Mucosa of gallbladder (tissue), 1 donor: ENCODE measurements around the gene PERCC1. TPM values are rescaled to one million over a fixed set of nuclear protein-coding genes. Genes with fewer than 3 reads are reported as not detected.
A peak's percentile ranks its signal among the peaks of the same experiment; 100 is the strongest.

Experiments
- DNase-seq: peaks from one replicate; pipeline ENCODE4 v3.0.0-alpha.2; 2020; ENCODE audit warnings: low spot score
- total RNA-seq: library from RNA; stranded (reverse); gene quantifications from one replicate; pipeline ENCODE4 v1.2.1, GENCODE V29; 2021
- donor health status: DM: no; HTN: no; CAD: no.

The PERCC1 gene
- not detected for total RNA-seq

DNA sequence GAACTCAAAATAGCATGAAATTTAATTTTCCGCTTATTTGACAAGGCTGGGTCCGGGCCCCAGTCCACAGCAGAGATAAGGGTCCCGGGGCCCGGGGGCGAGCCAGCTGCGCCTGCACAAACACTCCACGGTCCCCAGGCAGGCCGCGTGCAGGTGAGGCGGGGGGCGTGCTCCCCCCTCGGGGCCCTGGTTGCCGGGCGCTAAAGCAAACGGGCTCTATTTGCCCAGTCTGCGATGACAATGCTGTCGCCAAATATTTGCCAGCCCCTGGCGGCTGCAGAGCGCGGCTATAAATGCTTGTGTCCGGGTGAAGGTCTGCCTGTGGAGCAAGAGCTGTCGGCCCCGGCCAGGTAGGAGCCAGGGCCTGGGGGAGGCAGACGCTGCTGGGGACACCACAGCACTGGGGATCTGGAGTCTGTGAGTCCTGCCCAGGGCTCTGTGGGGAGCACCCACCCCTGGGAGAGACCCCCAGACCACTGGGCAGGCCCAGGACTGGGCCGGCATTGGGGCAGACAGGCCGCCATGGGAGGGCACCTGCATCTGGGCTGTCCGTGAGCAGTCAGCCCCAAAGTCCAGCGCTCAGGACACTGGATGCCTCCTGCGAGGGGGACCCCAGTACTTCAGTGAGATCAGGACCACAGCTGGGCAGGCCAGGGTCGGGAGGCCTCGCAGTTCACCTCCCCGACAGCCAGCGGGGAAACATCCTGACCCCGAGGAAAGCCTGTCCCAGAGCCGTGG, at the start of gene PERCC1:
Gene PERCC1 (plus strand): TSS at position 320 of the 738 bp plus-strand sequence. CDS start 1,516 bp downstream, outside the sequence.
- DNase-seq = no peak

GRCh38 chr16:1381612-1382406, 49.1 kb upstream of the PERCC1 start:
- no peak for DNase-seq

- no peak for DNase-seq
Measured at GRCh38 chr16:1383556-1383955, 47.3 kb upstream of the PERCC1 start.

DNA sequence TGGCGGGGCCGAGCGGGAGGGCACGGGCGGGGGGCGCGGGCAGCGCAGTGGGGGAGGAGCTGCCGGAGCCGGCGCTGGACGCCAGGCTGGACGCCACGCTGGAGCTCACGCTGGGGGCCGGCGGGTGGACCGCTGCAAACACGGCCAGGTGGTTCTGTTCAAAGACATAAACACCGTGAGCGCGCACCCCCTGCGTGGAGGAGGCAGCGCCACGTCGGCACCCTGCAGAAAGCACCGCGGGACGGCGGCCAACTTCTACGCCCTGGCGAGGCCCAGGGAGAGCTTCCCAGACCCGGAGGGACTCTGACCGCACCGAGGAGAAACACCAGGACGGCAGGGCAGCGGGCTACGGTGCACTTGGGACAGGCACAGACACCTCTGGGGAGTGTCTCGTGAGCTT, 45.6 kb upstream of the PERCC1 start:
- DNase-seq = no peak

DNA sequence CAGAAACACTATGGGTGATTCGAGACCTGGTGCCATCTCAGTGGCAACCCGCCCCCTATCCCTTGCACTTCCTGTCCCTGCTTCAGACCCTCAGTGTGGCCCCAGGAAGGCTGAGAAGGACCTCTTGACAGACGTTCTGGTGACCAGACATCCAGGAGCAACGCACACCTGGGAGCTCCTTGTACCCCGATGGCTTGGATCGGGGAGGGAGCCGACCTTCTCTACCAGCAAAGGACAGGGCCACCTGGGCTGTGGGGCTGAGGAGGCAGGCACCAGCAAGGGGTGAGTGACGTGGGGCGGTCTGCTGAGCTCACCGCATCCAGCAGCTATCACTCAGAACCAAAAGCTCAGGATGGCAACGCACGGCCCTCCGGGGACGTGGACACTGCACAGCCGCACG, 43.5 kb upstream of the PERCC1 start:
- no peak for DNase-seq

DNA sequence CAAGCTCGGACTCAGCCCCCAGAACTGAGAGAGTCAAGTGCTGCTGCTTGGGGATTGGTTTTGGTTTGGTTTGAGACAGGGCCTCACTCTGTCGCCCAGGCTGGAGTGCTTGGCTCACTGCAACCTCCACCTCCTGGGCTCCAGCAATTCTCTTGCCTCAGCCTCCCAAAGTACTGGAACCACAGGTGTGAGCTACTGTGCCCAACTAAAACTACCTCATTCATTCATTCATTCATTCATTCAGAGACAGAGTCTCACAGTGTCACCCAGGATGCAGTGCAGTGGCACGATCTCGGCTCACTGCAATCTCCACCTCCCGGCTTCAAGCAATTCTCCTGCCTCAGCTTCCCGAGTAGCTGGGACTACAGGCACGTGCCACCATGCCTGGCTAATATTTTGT, 41.1 kb upstream of the PERCC1 start:
- DNase-seq = no peak

GRCh38 chr16:1390239-1390779, 40.6 kb upstream of the PERCC1 start:
- no peak for DNase-seq

GRCh38 chr16:1392826-1393225, 38.1 kb upstream of the PERCC1 start:
- no peak for DNase-seq

- no peak for DNase-seq
Measured at GRCh38 chr16:1393613-1394176, 37.2 kb upstream of the PERCC1 start.

DNA sequence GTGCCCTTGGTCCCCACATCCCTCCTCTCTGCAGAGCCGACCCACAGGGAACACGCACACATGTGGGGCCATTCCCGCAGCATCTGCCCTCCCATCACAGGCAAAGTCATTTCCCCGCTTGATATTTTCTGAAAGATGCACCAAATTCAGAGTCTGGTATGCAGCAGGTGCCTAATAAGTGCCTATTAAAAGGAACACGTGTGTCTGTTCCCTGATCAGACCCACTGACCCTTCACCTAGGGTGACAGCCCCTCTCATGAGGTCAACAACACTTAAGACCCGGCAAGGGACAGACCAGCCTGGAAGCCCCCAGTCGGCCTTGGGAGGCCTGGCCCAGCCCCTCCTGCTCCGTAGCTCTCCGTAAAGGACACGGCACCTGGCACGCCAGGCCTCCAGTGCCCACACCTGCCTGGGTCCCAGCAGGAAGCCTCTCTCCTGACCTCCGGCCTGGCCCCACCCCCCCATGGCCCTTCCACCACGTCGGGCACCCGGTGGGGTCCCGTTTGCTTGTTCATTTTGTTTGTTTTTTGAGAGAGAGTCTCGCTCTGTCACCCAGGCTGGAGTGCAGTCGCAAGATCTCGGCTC, 36.4 kb upstream of the PERCC1 start:
- DNase-seq = no peak

DNA sequence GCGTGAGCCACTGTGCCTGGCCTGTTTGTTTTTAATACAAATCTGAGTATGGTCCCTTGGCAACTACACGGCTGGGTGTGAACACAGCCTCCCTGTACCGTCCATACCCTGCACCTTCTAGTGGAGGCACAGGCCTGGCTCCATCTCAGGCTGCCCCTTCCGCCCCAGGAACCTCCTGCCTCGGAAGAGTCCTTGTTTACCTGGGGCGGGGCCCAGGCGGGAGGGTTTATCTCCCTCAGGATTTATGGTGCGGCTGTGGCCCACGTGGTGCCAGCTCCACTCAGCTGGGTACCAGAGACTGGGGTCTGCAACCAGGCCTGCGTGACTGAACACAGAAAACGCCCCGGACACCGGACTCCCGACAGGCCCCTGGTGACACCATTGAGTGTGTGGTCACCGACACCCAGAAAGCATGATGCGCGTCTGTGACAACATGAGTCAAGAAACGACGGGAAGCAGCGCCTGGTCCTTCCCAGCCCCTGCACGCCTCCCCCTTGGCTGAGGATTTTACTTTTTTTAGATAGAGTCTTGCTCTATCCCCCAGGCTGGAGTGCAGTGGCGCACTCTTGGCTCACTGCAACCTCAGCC, 35.3 kb upstream of the PERCC1 start:
- no peak for DNase-seq

GRCh38 chr16:1397779-1398178, 33.1 kb upstream of the PERCC1 start:
- no peak for DNase-seq

- DNase-seq = no peak
Measured at GRCh38 chr16:1398351-1398750, 32.5 kb upstream of the PERCC1 start.

- no peak for DNase-seq
Measured at GRCh38 chr16:1398826-1399581, 31.9 kb upstream of the PERCC1 start.

GRCh38 chr16:1401061-1401757, 29.7 kb upstream of the PERCC1 start:
- no peak for DNase-seq

GRCh38 chr16:1401758-1402154, 29.1 kb upstream of the PERCC1 start:
- no peak for DNase-seq

DNA sequence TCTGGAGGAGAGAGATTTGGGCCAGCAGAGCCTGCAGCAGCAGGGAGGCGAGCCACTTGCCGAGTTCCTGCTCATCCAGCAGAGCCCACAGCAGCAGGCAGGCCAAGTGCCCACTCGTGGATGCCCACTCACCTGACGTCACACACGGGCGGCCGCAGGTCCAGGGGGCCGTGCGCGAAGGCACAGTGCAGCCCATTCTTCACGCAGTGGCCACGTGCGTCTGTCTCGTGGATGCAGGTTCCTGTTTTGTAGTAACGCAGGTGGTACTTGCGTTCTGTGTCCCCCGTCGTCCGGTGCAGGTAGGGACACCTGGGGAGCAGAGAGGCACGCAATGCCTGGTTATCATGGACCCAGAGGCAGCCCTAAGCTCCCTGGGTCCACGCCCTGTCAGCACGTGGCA, 27.8 kb upstream of the PERCC1 start:
- DNase-seq = no peak

DNA sequence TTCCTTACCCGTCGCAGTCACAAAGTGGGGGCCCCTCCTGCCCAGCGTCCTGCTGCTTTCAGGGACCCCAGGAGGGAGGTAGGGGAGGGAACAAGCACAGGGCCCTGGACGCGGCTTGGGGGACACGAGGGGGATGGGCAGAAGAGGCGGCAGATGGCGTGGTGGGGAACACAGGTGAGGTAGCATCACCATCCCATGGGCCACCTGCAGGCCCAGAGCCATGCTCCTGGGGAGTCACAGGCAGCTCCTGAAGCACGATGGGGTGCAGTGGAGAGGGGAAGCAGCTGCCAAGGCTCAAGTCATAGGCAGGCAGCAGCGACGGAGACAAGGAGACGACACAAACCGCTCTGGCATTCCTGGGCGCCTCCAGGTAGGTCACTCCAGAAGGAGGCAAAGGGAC, 27.1 kb upstream of the PERCC1 start:
- DNase-seq = no peak

DNA sequence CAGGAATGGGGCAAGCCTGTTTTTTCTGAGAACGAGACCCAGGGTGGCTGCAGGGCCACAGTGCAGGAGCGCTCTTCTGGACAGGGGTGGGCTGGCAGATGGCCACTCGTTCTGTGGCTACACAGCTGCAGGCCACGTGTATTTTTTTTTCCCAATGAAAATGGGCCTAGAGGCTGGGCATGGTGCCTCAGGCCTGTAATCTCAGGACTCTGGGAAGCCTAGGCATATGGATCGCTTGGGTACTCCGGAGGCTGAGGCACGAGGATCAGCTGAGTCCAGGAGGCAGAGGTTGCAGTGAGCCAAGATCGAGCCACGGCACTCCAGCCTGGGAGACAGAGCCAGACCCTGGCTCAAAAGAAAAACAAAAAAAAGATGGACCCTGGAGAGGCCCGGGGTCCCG, 23.1 kb upstream of the PERCC1 start:
- no peak for DNase-seq

DNA sequence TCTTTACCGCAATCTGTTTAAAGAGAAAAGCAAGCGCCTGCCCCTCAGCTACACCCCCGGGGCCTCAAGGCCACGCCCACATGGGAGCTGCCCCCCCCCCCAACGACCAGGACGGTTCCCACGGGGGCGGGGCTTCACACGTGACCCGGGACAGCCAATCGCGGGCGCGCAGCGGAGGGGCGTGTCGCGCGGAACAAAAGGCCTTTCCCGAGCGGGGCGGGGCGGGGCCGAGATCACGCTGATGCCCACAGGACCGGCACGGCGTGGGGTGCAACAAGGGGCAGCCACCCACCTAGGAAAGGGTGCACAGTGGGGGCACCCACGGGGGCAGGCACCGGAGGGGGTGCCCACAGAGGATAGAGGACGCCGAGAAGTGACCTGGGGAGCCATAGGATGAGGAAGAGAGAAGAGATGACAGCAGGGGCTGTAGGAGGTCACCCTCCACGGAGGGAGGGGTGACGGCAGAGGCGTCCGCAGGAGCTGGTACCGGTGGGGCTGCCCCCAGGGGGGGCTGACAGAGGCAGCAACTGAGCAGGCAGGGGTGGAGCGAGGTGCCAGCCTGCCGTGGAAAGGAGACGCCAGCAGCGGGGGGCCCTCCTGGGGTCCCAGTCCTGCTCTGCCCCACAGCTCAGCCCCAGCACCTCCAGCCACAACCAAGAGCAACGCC, 22.6 kb upstream of the PERCC1 start:
- DNase-seq = peak; percentile 94
